Hepatocyte (in vitro differentiated cells): Measurements from ENCODE around the gene GRM1. TPM values are rescaled to one million over a fixed set of nuclear protein-coding genes. Genes with fewer than 3 reads are reported as not detected.

Source experiments
- DNase-seq: peaks from one replicate; pipeline ENCODE4 v3.0.0-alpha.2; 2016; ENCODE audit warnings: low spot score
- H2AFZ ChIP-seq: fragments of 200-600 bp; sonication (generic); 2 replicates; pipeline ENCODE4 v1.6.0; 2016; ENCODE audit warnings: antibody characterized with exemption, mild to moderate bottlenecking
- H3K27ac ChIP-seq: fragments of 200-600 bp; sonication (generic); 2 replicates; pipeline ENCODE4 v1.5.1; 2016; ENCODE audit warnings: mild to moderate bottlenecking
- H3K27me3 ChIP-seq: fragments of 200-600 bp; sonication (generic); 2 replicates; pipeline ENCODE4 v1.6.1; 2016
- H3K36me3 ChIP-seq: fragments of 200-600 bp; sonication (generic); replicated peaks from 2 replicates; pipeline ENCODE4 v1.5.1; 2016; ENCODE audit warnings: low read depth; ENCODE audit not compliant: insufficient read depth
- H3K4me1 ChIP-seq: fragments of 200-600 bp; sonication (generic); 2 replicates; pipeline ENCODE4 v1.5.1; 2016; ENCODE audit warnings: mild to moderate bottlenecking, moderate library complexity; ENCODE audit not compliant: insufficient read depth
- H3K4me2 ChIP-seq: fragments of 200-600 bp; sonication (generic); 2 replicates; pipeline ENCODE4 v1.6.0; 2016
- H3K4me3 ChIP-seq: fragments of 200-600 bp; sonication (generic); 2 replicates; pipeline ENCODE4 v1.5.1; 2016; ENCODE audit warnings: mild to moderate bottlenecking
- H3K79me2 ChIP-seq: fragments of 200-600 bp; sonication (generic); 2 replicates; pipeline ENCODE4 v1.6.0; 2017; ENCODE audit warnings: mild to moderate bottlenecking
- H3K9me2 ChIP-seq: fragments of 200-600 bp; sonication (generic); replicated peaks from 2 replicates; pipeline ENCODE4 v1.6.0; 2017; ENCODE audit warnings: mild to moderate bottlenecking; ENCODE audit not compliant: insufficient read depth
- H3K9me3 ChIP-seq: fragments of 200-600 bp; sonication (generic); 2 replicates; pipeline ENCODE4 v1.5.1; 2016; ENCODE audit warnings: low read depth, mild to moderate bottlenecking
- H4K20me1 ChIP-seq: fragments of 200-600 bp; sonication (generic); 2 replicates; pipeline ENCODE4 v1.6.0; 2016; ENCODE audit warnings: mild to moderate bottlenecking; ENCODE audit not compliant: insufficient read depth, poor library complexity, severe bottlenecking
- EZH2 ChIP-seq: fragments of 200-600 bp; sonication (generic); IDR thresholded peaks from 2 replicates; pipeline ENCODE4 v1.6.1; 2016; ENCODE audit warnings: antibody characterized with exemption, mild to moderate bottlenecking, borderline replicate concordance
- EZH2phosphoT487 ChIP-seq: fragments of 200-600 bp; sonication (generic); IDR thresholded peaks from one replicate; pipeline ENCODE4 v1.6.1; 2018; ENCODE audit warnings: antibody characterized with exemption, mild to moderate bottlenecking, low read depth, moderate library complexity; ENCODE audit not compliant: unreplicated experiment, severe bottlenecking
- WGBS: methylation state at CpG from one replicate; pipeline ENCODE4 v1.1.6; 2016; ENCODE audit warnings: low lambda C conversion rate; ENCODE audit errors: missing lambda C conversion rate; 5-methylcytosine and 5-hydroxymethylcytosine counted together
- polyA plus RNA-seq: library from polyadenylated mRNA; unstranded; fragments of >200 nt; fragmentation: Nextera tagmentation; extraction: Ambion mirVana; gene quantifications from 2 replicates; pipeline ENCODE4 v1.2.1, GENCODE V29; 2016
- total RNA-seq: library from RNA; depleted of rRNA; stranded (reverse); fragments of >200 nt; gene quantifications from 2 replicates; pipeline ENCODE4 v1.2.3, GENCODE V29; 2014
- TF ChIP-seq, protein P1 (sequence below): fragments of 200-600 bp; sonication (generic); IDR thresholded peaks from 2 replicates; pipeline ENCODE4 v1.5.1; 2016; ENCODE audit warnings: antibody characterized with exemption, mild to moderate bottlenecking; ENCODE audit not compliant: poor library complexity

Gene GRM1
- total and polyA plus RNA-seq, 2 experiments from 2014 or later = 0.17 TPM; not detected in 1

DNA sequence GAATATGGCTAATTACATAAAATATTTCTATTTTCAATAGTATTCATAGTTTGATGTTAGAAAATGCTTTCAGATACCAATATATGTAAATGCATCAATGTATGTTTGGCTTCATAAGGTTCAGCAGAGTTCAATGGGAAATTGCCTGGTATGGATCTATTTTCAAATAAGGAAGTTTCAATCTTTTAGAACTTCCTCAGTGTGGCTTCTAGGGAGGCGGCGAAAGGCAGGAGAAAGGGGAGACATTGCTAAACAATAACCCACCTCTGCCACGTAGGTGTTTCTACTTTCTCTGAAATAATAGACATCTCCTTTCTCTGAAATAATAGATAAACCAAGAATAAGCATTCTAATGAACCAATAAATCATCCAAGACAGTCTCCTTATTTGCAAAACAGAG lies 277.1 kb downstream of the GRM1 start:
- DNase-seq = no peak
- Histone ChIP-seq H3K4me2 (no peak overlapping the region), H3K9me2 (no peaks in the 10 kb centered on the region), H2AFZ (no peak overlapping the region), H3K4me1 (no peaks in the 10 kb centered on the region), H3K79me2 (no peaks in the 10 kb centered on the region), H3K27ac (no peak overlapping the region), H3K27me3 (no peaks in the 10 kb centered on the region), H3K4me3 (no peak overlapping the region), H3K9me3 (no peaks in the 10 kb centered on the region), H3K36me3 (no peaks in the 10 kb centered on the region), H4K20me1 (no peaks in the 10 kb centered on the region)
- TF ChIP-seq, protein P1, sequence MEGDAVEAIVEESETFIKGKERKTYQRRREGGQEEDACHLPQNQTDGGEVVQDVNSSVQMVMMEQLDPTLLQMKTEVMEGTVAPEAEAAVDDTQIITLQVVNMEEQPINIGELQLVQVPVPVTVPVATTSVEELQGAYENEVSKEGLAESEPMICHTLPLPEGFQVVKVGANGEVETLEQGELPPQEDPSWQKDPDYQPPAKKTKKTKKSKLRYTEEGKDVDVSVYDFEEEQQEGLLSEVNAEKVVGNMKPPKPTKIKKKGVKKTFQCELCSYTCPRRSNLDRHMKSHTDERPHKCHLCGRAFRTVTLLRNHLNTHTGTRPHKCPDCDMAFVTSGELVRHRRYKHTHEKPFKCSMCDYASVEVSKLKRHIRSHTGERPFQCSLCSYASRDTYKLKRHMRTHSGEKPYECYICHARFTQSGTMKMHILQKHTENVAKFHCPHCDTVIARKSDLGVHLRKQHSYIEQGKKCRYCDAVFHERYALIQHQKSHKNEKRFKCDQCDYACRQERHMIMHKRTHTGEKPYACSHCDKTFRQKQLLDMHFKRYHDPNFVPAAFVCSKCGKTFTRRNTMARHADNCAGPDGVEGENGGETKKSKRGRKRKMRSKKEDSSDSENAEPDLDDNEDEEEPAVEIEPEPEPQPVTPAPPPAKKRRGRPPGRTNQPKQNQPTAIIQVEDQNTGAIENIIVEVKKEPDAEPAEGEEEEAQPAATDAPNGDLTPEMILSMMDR = no peak
- TF ChIP-seq EZH2 = no peak
- TF ChIP-seq EZH2phosphoT487 = no peak
- WGBS = 92% methylated on average over 3 of the region's 3 CpGs

DNA sequence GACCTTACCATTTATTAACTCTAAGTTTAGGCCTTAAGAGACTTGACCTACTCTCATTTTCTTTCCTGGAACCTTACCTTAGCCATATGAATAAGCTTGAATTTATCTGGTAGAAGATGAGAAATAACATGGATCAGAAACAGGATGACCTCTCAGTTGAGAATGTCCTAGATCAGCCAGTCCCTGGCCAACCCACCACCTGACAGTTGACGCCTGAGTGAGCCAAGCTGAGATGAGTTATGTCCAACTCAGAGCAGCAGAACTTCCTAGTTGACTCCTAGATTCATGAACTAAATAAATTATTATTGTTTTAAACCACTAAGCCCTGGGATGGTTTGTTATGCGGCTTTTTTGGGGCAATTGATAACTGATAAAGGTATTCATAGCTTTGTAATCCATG lies 281.8 kb downstream of the GRM1 start:
- H3K9me2 ChIP-seq = no peaks in the 10 kb centered on the region
- whole genome bisulfite sequencing = 88% methylated on average over 2 of the region's 2 CpGs
- no peaks in the 10 kb centered on the region for H3K36me3 ChIP-seq
- H3K27ac ChIP-seq = no peak overlapping the region
- no peaks in the 10 kb centered on the region for H3K27me3 ChIP-seq
- no peaks in the 10 kb centered on the region for H3K79me2 ChIP-seq
- no peaks in the 10 kb centered on the region for H3K9me3 ChIP-seq
- H3K4me3 ChIP-seq = no peak overlapping the region
- no peak for DNase-seq
- no peaks in the 10 kb centered on the region for H4K20me1 ChIP-seq
- H3K4me2 ChIP-seq = no peak overlapping the region
- no peaks in the 10 kb centered on the region for H3K4me1 ChIP-seq
- TF ChIP-seq, protein P1 = no peak
- TF ChIP-seq EZH2 = no peak
- TF ChIP-seq EZH2phosphoT487 = no peak
- no peak overlapping the region for H2AFZ ChIP-seq

DNA sequence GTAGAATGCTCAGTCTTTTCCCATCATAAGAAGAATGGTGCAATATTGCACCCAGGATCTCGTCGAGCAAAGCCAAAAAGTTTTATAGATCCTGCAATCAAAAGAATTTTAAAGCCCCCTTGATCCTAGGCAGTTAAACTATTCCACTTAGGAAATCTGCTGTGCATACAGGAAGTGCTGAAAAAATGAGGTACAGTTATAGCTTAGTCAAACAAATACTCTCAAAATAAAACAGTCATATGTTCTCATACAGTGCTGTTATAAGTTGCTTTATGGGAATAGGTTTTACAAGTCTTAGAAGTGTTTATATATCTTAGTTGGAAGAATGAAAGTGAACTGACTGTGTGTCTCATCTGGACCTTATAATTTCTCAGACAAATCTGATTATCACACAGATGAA lies 282.2 kb downstream of the GRM1 start:
- H3K4me2 ChIP-seq = no peak overlapping the region
- no peaks in the 10 kb centered on the region for H3K36me3 ChIP-seq
- no peak overlapping the region for H3K4me3 ChIP-seq
- H3K79me2 ChIP-seq = no peaks in the 10 kb centered on the region
- no peaks in the 10 kb centered on the region for H3K27me3 ChIP-seq
- no peak for DNase-seq
- 60% methylated on average over 2 of the region's 2 CpGs for WGBS
- H2AFZ ChIP-seq = no peak overlapping the region
- no peak overlapping the region for H3K27ac ChIP-seq
- no peaks in the 10 kb centered on the region for H3K9me2 ChIP-seq
- no peaks in the 10 kb centered on the region for H4K20me1 ChIP-seq
- no peak for TF ChIP-seq EZH2phosphoT487
- TF ChIP-seq, protein P1 = no peak
- no peak for TF ChIP-seq EZH2
- H3K9me3 ChIP-seq = no peaks in the 10 kb centered on the region
- H3K4me1 ChIP-seq = no peaks in the 10 kb centered on the region

DNA sequence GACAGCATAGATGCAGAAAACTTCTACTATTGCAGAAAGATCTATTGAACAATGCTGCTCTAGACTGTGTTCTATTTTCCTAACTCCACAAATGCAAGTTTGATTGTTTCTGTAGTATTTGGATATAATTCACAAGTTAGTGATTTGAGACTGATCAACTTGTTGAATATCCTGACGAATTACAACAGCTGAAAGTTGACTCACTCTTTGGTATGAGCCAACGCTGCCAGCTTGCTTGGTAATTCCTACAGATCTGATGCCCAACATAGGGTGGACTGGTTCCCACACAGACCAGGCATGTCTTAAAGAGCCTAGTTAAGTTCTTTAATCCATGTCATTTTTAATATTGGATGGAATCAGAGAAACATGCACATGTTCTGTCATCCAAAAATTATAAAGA lies 283.7 kb downstream of the GRM1 start:
- DNase-seq = no peak
- Histone ChIP-seq H3K4me3 (no peak overlapping the region), H3K27me3 (no peaks in the 10 kb centered on the region), H2AFZ (no peak overlapping the region), H3K9me3 (no peaks in the 10 kb centered on the region), H3K27ac (no peak overlapping the region), H3K4me2 (no peak overlapping the region), H3K36me3 (no peaks in the 10 kb centered on the region), H3K79me2 (no peaks in the 10 kb centered on the region), H4K20me1 (no peaks in the 10 kb centered on the region), H3K9me2 (no peaks in the 10 kb centered on the region), H3K4me1 (no peaks in the 10 kb centered on the region)
- WGBS = 90% methylated on average over 2 of the region's 2 CpGs
- TF ChIP-seq EZH2 = no peak
- TF ChIP-seq, protein P1 = no peak
- no peak for TF ChIP-seq EZH2phosphoT487
